Neural progenitor cell (in vitro differentiated cells): ENCODE data around the gene MROH2A.

Source experiments
- EZH2 ChIP-seq: fragments of 200-600 bp; sonication (generic); IDR thresholded peaks from 2 replicates; pipeline ENCODE4 v1.6.1; 2017; ENCODE audit warnings: antibody characterized with exemption, mild to moderate bottlenecking, moderate library complexity
- TF ChIP-seq, protein P1 (sequence below): fragments of 200-600 bp; sonication (generic); IDR thresholded peaks from 2 replicates; pipeline ENCODE4 v1.5.1; 2017; ENCODE audit warnings: antibody characterized with exemption, mild to moderate bottlenecking

- TF ChIP-seq, protein P1, sequence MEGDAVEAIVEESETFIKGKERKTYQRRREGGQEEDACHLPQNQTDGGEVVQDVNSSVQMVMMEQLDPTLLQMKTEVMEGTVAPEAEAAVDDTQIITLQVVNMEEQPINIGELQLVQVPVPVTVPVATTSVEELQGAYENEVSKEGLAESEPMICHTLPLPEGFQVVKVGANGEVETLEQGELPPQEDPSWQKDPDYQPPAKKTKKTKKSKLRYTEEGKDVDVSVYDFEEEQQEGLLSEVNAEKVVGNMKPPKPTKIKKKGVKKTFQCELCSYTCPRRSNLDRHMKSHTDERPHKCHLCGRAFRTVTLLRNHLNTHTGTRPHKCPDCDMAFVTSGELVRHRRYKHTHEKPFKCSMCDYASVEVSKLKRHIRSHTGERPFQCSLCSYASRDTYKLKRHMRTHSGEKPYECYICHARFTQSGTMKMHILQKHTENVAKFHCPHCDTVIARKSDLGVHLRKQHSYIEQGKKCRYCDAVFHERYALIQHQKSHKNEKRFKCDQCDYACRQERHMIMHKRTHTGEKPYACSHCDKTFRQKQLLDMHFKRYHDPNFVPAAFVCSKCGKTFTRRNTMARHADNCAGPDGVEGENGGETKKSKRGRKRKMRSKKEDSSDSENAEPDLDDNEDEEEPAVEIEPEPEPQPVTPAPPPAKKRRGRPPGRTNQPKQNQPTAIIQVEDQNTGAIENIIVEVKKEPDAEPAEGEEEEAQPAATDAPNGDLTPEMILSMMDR = no peak
- TF ChIP-seq EZH2 = no peak
Measured at GRCh38 chr2:233740870-233741269, 37.3 kb upstream of the MROH2A start.
